K562 (cell line): ENCODE data around the gene ADCY4. TPM values are rescaled to one million over a fixed set of nuclear protein-coding genes. Genes with fewer than 3 reads are reported as not detected.

Source experiments
- BCOR ChIP-seq: fragments of 450-650 bp; IDR thresholded peaks from 2 replicates; pipeline ENCODE4 v1.6.1; 2016
- CBX1 ChIP-seq: sonication (generic); IDR thresholded peaks from 2 replicates; pipeline ENCODE4 v1.6.1; 2016; ENCODE audit warnings: antibody characterized with exemption, low read depth, mild to moderate bottlenecking
- CBX2 ChIP-seq: fragments of 200-600 bp; sonication (generic); IDR thresholded peaks from one replicate; pipeline ENCODE4 v1.6.1; 2012; ENCODE audit warnings: mild to moderate bottlenecking, low read length, inconsistent platforms; ENCODE audit not compliant: insufficient read depth, poor library complexity, severe bottlenecking
- CBX8 ChIP-seq: fragments of 200-600 bp; sonication (generic); IDR thresholded peaks from 2 replicates; pipeline ENCODE4 v1.6.1; 2012; ENCODE audit warnings: borderline replicate concordance, mixed run types, low read depth, mild to moderate bottlenecking, moderate library complexity, mixed read lengths, low read length, control low read depth, inconsistent platforms; ENCODE audit not compliant: poor library complexity, severe bottlenecking; ENCODE audit errors: extremely low read depth
- CC2D1A ChIP-seq: fragments of 450-650 bp; IDR thresholded peaks from 2 replicates; pipeline ENCODE4 v1.6.1; 2017; ENCODE audit warnings: mild to moderate bottlenecking
- ETV6 ChIP-seq, 3 experiments: fragments of 150-350 bp in 1 of 3; sonication (generic) in 1 of 3; formaldehyde crosslinking in 1 of 3; IDR thresholded peaks; 2 replicates each; pipeline versions ENCODE4 v1.6.1 to v1.8.0; 2014 to 2022; ENCODE audit warnings: borderline replicate concordance in 2 of 3, low read depth in 2 of 3, antibody characterized with exemption in 1 of 3, low read length in 1 of 3, mild to moderate bottlenecking in 1 of 3, missing genetic modification reagents in 1 of 3
- ILK ChIP-seq: fragments of 450-650 bp; IDR thresholded peaks from 2 replicates; pipeline ENCODE4 v1.6.1; 2016; ENCODE audit warnings: missing genetic modification characterization, low read depth, mild to moderate bottlenecking, missing compliant biosample characterization, moderate library complexity, borderline replicate concordance
- JUND ChIP-seq, 2 experiments: IDR thresholded peaks; 2 replicates in 1 of 2; 3 replicates in 1 of 2; pipeline ENCODE4 v1.6.1; 2011; ENCODE audit warnings: borderline replicate concordance in 2 of 2, low read depth in 2 of 2, low read length in 2 of 2, improper control_type of control experiment in 1 of 2, missing biosample characterization in 1 of 2, missing genetic modification characterization in 1 of 2, missing genetic modification reagents in 1 of 2
- NCOA1 ChIP-seq: fragments of 450-650 bp; IDR thresholded peaks from 2 replicates; pipeline ENCODE4 v1.6.1; 2016; ENCODE audit warnings: low read depth
- NFATC3 ChIP-seq: fragments of 450-650 bp; IDR thresholded peaks from 2 replicates; pipeline ENCODE4 v1.6.1; 2017; ENCODE audit warnings: mild to moderate bottlenecking
- SMARCB1 ChIP-seq: IDR thresholded peaks from 2 replicates; pipeline ENCODE4 v1.6.1; 2011; ENCODE audit warnings: improper control_type of control experiment, low read depth; ENCODE audit not compliant: insufficient read length
- SMARCC2 ChIP-seq: fragments of 450-650 bp; IDR thresholded peaks from 2 replicates; pipeline ENCODE4 v1.6.1; 2017; ENCODE audit warnings: antibody characterized with exemption, moderate library complexity, mild to moderate bottlenecking, low read depth
- SMC3 ChIP-seq: conservative IDR thresholded peaks from 2 replicates; pipeline ENCODE4 v1.6.1; 2011; ENCODE audit warnings: low read depth, low read length, improper control_type of control experiment; ENCODE audit not compliant: insufficient read depth
- SRF ChIP-seq, 2 experiments: fragments of 250-450, 450-650 bp in 1 of 2; sonication (Bioruptor Pico) in 1 of 2; sonication (generic) in 1 of 2; formaldehyde crosslinking; IDR thresholded peaks; 2 replicates each; pipeline versions ENCODE4 v1.5.0 to v1.5.1; 2020 to 2022; ENCODE audit warnings: mild to moderate bottlenecking in 1 of 2, missing genetic modification reagents in 1 of 2
- STAT5A ChIP-seq: IDR thresholded peaks from 2 replicates; pipeline ENCODE4 v1.6.1; 2012; ENCODE audit warnings: low read length, inconsistent platforms, borderline replicate concordance
- ZNF175 ChIP-seq: fragments of 200-800 bp; sonication (Bioruptor generic); IDR thresholded peaks from 2 replicates; pipeline ENCODE4 v1.6.1; 2016; ENCODE audit warnings: low read depth, mild to moderate bottlenecking, missing genetic modification characterization, missing compliant biosample characterization
- ZNF3 ChIP-seq: fragments of 250-450 bp; sonication (Bioruptor Pico); IDR thresholded peaks from 2 replicates; pipeline ENCODE4 v1.5.0; 2021; ENCODE audit warnings: mild to moderate bottlenecking, moderate library complexity
- polyA plus RNA-seq, 8 experiments: library from polyadenylated mRNA; depleted of rRNA in 4 of 8; stranded (reverse) in 5 of 8; unstranded in 3 of 8; fragments of >200 nt; fragmentation: Nextera tagmentation in 2 of 8; fragmentation: Illumina TruSeq in 1 of 8; extraction: Ambion mirVana in 2 of 8; extraction: Trizol in 1 of 8; gene quantifications; 2 replicates each; pipeline versions ENCODE4 v1.2.1 to v1.2.3, GENCODE V29; 2011 to 2014; ENCODE audit warnings: inconsistent platforms in 1 of 8, missing spikeins in 1 of 8
- total RNA-seq, 7 experiments: library from RNA; depleted of rRNA in 6 of 7; stranded (reverse); fragments of >200 nt in 6 of 7; fragmentation: Illumina TruSeq in 2 of 7; extraction: Trizol in 2 of 7; gene quantifications; 2 replicates each; pipeline versions ENCODE4 v1.2.1 to v1.2.3, GENCODE V29; 2011 to 2021; ENCODE audit warnings: low replicate concordance in 1 of 7
- TF ChIP-seq, protein P1 (sequence below): IDR thresholded peaks from 2 replicates; pipeline ENCODE4 v1.6.1; 2016; ENCODE audit warnings: missing genetic modification characterization, missing compliant biosample characterization
- TF ChIP-seq, protein P2 (sequence below): fragments of 250-450 bp; sonication (Bioruptor Pico); IDR thresholded peaks from 2 replicates; pipeline ENCODE4 v1.4.0; 2020; ENCODE audit warnings: mild to moderate bottlenecking, moderate library complexity, borderline replicate concordance
- TF ChIP-seq, protein P3 (sequence below): sonication (generic); formaldehyde crosslinking; IDR thresholded peaks from 2 replicates; pipeline ENCODE4 v1.8.0; 2022; ENCODE audit warnings: mild to moderate bottlenecking, low read depth, missing genetic modification reagents

ADCY4 gene
- total and polyA plus RNA-seq, 9 of the 15 experiments (the other 6 are each of a cell fraction or from before 2014, with no cell fraction given), result 0.04 to 0.31 (median 0.15) TPM; not detected in 2

DNA sequence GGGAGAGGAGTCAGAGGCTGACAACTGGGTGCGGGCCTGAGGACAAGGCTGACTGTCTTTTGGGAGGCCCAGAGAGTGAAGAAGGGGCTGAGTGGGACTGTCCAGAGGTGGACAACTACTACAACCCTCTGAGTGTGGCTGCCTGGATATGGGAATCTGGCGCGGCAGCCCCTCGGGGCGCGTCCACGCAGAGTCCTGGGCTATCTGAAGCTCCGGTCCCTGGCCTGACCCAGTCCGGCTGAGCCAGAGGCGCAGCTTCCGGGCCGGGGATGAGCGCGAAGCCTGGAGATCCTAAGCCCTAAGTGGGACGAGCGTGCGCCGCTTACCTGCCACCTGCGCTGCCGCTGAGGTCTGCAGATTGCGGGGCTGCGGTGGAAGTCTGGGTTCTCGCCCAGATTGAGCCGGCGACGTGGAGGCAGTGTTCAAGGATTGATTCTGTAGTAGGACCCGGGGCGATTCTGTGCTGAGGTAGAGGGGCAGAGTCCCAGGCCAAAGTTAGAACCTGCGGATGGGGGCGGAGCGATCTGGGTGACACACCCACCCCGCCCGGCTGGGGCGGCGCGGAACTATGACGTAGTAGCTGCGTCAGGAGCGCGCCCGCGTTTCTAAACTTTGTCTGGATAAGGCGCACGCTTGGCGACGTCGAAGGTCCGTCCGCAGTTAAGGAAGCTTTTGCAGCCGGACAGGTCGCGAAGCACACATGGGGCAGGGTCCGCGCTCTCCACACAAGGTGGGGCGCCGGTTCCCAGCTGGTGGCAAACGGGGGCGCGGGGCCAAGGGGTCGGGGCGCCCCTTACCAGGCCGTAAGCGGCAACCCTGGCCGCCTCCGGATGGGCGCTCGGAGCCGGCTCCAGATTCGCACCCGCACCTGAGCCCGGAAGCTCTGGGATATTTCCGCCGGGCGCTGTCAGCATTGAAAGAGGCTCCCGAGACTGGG lies 35.3 kb downstream of the ADCY4 start, which contains the start of the genes DHRS1 and NOP9 (continued):
- TF ChIP-seq ETV6 (IDR thresholded peaks at IDR 0.05; ENCODE audit: borderline replicate concordance in 1 of 2, low read depth in 2 of 2, low read length in 1 of 2) (no peak), ETV6 (CRISPR knock-in tag; IDR thresholded peaks at IDR 0.05; ENCODE audit: borderline replicate concordance) (no peak), ZNF3 (no peak), CBX8 (no peak), CC2D1A (no peak), SRF (CRISPR knock-in tag; IDR thresholded peaks at IDR 0.05) (0 out of 4 replicates have a peak, but pooled peaks of 1 of the 2 experiments have one; percentile 28), CBX2 (no peak), SMARCC2 (no peak), ILK (tag) (no peak), STAT5A (no peak), NFATC3 (no peak), NCOA1 (no peak), SMC3 (no peak), BCOR (no peak), JUND (IDR thresholded peaks at IDR 0.05; ENCODE audit: borderline replicate concordance, low read depth, low read length) (peak; percentile 73), JUND (tag; IDR thresholded peaks at IDR 0.05; ENCODE audit: borderline replicate concordance, low read depth, low read length) (no peak; the same call in 2 of the 3 replicates), SMARCB1 (no peak), CBX1 (no peak), ZNF175 (CRISPR knock-in tag) (no peak)
- TF ChIP-seq, protein P1, sequence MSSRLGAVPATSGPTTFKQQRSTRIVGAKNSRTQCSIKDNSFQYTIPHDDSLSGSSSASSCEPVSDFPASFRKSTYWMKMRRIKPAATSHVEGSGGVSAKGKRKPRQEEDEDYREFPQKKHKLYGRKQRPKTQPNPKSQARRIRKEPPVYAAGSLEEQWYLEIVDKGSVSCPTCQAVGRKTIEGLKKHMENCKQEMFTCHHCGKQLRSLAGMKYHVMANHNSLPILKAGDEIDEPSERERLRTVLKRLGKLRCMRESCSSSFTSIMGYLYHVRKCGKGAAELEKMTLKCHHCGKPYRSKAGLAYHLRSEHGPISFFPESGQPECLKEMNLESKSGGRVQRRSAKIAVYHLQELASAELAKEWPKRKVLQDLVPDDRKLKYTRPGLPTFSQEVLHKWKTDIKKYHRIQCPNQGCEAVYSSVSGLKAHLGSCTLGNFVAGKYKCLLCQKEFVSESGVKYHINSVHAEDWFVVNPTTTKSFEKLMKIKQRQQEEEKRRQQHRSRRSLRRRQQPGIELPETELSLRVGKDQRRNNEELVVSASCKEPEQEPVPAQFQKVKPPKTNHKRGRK (tag), result no peak
- TF ChIP-seq, protein P2, sequence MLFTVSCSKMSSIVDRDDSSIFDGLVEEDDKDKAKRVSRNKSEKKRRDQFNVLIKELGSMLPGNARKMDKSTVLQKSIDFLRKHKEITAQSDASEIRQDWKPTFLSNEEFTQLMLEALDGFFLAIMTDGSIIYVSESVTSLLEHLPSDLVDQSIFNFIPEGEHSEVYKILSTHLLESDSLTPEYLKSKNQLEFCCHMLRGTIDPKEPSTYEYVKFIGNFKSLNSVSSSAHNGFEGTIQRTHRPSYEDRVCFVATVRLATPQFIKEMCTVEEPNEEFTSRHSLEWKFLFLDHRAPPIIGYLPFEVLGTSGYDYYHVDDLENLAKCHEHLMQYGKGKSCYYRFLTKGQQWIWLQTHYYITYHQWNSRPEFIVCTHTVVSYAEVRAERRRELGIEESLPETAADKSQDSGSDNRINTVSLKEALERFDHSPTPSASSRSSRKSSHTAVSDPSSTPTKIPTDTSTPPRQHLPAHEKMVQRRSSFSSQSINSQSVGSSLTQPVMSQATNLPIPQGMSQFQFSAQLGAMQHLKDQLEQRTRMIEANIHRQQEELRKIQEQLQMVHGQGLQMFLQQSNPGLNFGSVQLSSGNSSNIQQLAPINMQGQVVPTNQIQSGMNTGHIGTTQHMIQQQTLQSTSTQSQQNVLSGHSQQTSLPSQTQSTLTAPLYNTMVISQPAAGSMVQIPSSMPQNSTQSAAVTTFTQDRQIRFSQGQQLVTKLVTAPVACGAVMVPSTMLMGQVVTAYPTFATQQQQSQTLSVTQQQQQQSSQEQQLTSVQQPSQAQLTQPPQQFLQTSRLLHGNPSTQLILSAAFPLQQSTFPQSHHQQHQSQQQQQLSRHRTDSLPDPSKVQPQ (CRISPR knock-in tag), result no peak
- TF ChIP-seq, protein P3, sequence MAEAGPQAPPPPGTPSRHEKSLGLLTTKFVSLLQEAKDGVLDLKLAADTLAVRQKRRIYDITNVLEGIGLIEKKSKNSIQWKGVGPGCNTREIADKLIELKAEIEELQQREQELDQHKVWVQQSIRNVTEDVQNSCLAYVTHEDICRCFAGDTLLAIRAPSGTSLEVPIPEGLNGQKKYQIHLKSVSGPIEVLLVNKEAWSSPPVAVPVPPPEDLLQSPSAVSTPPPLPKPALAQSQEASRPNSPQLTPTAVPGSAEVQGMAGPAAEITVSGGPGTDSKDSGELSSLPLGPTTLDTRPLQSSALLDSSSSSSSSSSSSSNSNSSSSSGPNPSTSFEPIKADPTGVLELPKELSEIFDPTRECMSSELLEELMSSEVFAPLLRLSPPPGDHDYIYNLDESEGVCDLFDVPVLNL (CRISPR knock-in tag), result no peak
